ENCODE results near the gene PWP2.

- TF ChIP-seq CTCF (optimal IDR thresholded peaks at IDR 0.05 in 1 of 3, IDR thresholded peaks at IDR 0.05 in 1 of 3, conservative IDR thresholded peaks at IDR 0.05 in 1 of 3; ENCODE audit: extremely low read depth in 1 of 3, insufficient read depth in 2 of 3, low read length in 3 of 3) (no peak), EZH2 (IDR thresholded peaks at IDR 0.05; ENCODE audit: low read length) (no peak)
Observed at GRCh38 chr21:44065428-44065827, 41.8 kb upstream of the PWP2 start.

Measured in keratinocyte (primary cell).